Testis (tissue), 2 donors: Measurements from ENCODE around the gene HEPHL1.
"Not testable (repeated sequence)": the region's sequence is repeated elsewhere in the genome, so short reads cannot be mapped to it uniquely, and the experiment has no call there.

Experiments
- CTCF ChIP-seq, 3 experiments: fragments of 450-650 bp in 2 of 3; fragments of 200-600 bp in 1 of 3; sonication (generic) in 1 of 3; IDR thresholded peaks; one replicate each; pipeline ENCODE4 v1.5.1; 2016 to 2019; ENCODE audit warnings: antibody characterized with exemption in 3 of 3, mild to moderate bottlenecking in 2 of 3, moderate library complexity in 1 of 3
- POLR2A ChIP-seq: fragments of 450-650 bp; IDR thresholded peaks from one replicate; pipeline ENCODE4 v1.6.1; 2017; ENCODE audit warnings: antibody characterized with exemption, mild to moderate bottlenecking, moderate library complexity

GRCh38 chr11:93976577-93977254, 44.4 kb upstream of the HEPHL1 start:
- not testable (repeated sequence) for TF ChIP-seq CTCF (IDR thresholded peaks at IDR 0.05); POLR2A
